Testis (tissue), 3 donors: ENCODE measurements around the gene RFC3. TPM values are rescaled to one million over a fixed set of nuclear protein-coding genes. Genes with fewer than 3 reads are reported as not detected.
A peak's percentile ranks its signal among the peaks of the same experiment; 100 is the strongest.
"Not testable (repeated sequence)": the region's sequence is repeated elsewhere in the genome, so short reads cannot be mapped to it uniquely, and the experiment has no call there.

Experiments
- DNase-seq: peaks from one replicate; pipeline ENCODE4 v3.0.0-alpha.2; 2019
- H3K27ac ChIP-seq, 2 donors: fragments of 200-600 bp; sonication (generic); one replicate each; pipeline ENCODE4 v1.5.1; 2019
- H3K27me3 ChIP-seq: fragments of 200-600 bp; sonication (generic); one replicate; pipeline ENCODE4 v1.5.1; 2019
- H3K36me3 ChIP-seq: fragments of 200-600 bp; sonication (generic); one replicate; pipeline ENCODE4 v1.5.1; 2017; ENCODE audit warnings: low read depth; ENCODE audit errors: missing control alignments
- H3K4me1 ChIP-seq: fragments of 200-600 bp; sonication (generic); one replicate; pipeline ENCODE4 v1.5.1; 2019
- H3K4me3 ChIP-seq, 2 donors: fragments of 200-600 bp; sonication (generic); one replicate each; pipeline ENCODE4 v1.5.1; 2017 to 2019
- H3K9me3 ChIP-seq: fragments of 200-600 bp; sonication (generic); one replicate; pipeline ENCODE4 v1.5.1; 2017
- POLR2A ChIP-seq: fragments of 450-650 bp; IDR thresholded peaks from one replicate; pipeline ENCODE4 v1.6.1; 2017; ENCODE audit warnings: antibody characterized with exemption, mild to moderate bottlenecking, moderate library complexity
- WGBS, 2 donors: methylation state at CpG; one replicate each; pipeline ENCODE4 v1.1.5; 2018; 5-methylcytosine and 5-hydroxymethylcytosine counted together
- intact Hi-C: fragments of 100-400 bp; cut with DNase I; formaldehyde crosslinking; loops from one replicate; pipeline ENCODE4 v1.15.1; 2023; ENCODE audit warnings: low total_unique reads
- polyA plus RNA-seq: library from polyadenylated mRNA; stranded (reverse); fragments of 350-450 nt; fragmentation: Illumina TruSeq; extraction: RNeasy Lipid Tissue Mini Kit (QIAGEN cat#74804); gene quantifications from one replicate; pipeline ENCODE4 v1.2.3, GENCODE V29; 2014; ENCODE audit warnings: low read depth, low replicate concordance; ENCODE audit not compliant: insufficient read depth
- total RNA-seq, 2 donors: library from RNA; depleted of rRNA; stranded (reverse); fragments of >200 nt; gene quantifications; one replicate each; pipeline ENCODE4 v1.2.3, GENCODE V29; 2016
- TF ChIP-seq, protein P1 (sequence below), 3 experiments: fragments of 450-650 bp in 2 of 3; fragments of 200-600 bp in 1 of 3; sonication (generic) in 1 of 3; IDR thresholded peaks; one replicate each; pipeline ENCODE4 v1.5.1; 2016 to 2019; ENCODE audit warnings: antibody characterized with exemption in 3 of 3, mild to moderate bottlenecking in 2 of 3, moderate library complexity in 1 of 3

The RFC3 gene
- total and polyA plus RNA-seq, 3 donors from 2014 or later: 20.2 to 42.2 (median 35.1) TPM

- Histone ChIP-seq H3K27ac (no peak overlapping the region), H3K4me1 (no peaks in the 10 kb centered on the region), H3K27me3 (no peaks in the 10 kb centered on the region), H3K4me3 (no peak overlapping the region), H3K36me3 (no peaks in the 10 kb centered on the region), H3K9me3 (no peaks in the 10 kb centered on the region)
- no peak for TF ChIP-seq POLR2A
- TF ChIP-seq, protein P1, sequence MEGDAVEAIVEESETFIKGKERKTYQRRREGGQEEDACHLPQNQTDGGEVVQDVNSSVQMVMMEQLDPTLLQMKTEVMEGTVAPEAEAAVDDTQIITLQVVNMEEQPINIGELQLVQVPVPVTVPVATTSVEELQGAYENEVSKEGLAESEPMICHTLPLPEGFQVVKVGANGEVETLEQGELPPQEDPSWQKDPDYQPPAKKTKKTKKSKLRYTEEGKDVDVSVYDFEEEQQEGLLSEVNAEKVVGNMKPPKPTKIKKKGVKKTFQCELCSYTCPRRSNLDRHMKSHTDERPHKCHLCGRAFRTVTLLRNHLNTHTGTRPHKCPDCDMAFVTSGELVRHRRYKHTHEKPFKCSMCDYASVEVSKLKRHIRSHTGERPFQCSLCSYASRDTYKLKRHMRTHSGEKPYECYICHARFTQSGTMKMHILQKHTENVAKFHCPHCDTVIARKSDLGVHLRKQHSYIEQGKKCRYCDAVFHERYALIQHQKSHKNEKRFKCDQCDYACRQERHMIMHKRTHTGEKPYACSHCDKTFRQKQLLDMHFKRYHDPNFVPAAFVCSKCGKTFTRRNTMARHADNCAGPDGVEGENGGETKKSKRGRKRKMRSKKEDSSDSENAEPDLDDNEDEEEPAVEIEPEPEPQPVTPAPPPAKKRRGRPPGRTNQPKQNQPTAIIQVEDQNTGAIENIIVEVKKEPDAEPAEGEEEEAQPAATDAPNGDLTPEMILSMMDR (IDR thresholded peaks at IDR 0.05): no peak
- DNase-seq: no peak
- WGBS, 2 donors: 81 to 86% methylated on average over 8 of the region's 8 CpGs
- intact Hi-C loops: no loop called here
Measured at GRCh38 chr13:33806470-33807248, 11.3 kb upstream of the RFC3 start.

DNA sequence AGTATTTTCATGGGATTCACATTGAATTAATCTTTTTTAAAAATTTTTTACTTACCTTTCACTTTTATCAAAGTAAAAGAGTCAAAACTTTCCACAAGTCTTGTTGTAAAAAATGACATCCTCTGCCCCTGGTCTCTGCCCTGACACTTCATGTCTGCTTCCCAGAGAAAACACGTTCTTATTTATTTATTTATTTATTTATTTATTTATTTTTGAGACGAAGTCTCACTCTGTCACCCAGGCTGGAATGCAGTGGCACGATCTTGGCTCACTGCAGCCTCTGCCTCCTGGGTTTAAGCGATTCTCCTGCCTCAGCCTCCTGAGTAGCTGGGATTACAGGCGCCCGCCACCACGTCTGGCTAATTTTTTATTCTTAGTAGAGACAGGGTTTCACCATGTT, 5.1 kb upstream of the RFC3 start:
- H3K36me3 ChIP-seq, intact Hi-C loops, DNase-seq, H3K27me3 ChIP-seq, H3K9me3 ChIP-seq, H3K27ac ChIP-seq, H3K4me1 ChIP-seq, H3K4me3 ChIP-seq: not testable (repeated sequence)
- WGBS, 2 donors: 87 to 91% methylated on average over 7 of the region's 7 CpGs

DNA sequence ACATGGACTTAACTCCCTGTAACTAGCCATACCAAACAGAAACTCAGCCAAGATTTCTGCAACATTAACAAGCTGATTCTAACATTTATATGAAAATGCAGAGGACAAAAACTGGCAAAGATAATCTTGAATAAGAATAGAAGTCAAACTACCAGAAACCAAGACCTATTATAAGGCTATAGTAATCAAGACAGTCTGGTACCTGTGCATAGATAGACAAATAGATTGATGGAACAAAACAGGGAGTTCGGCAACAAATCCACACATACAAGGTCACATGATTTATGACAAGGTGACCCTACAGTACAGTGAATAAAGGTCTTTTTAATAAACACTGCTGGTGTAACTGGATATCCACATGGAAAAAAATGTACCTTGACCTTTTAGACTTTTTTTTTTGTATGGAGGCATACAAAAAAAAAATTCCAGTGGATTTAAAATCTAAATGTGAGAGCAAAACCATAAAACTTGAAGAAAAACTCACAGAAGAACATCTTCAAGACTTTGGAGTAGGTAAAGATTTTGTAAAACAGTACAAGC, 2.9 kb upstream of the RFC3 start:
- no peaks in the 10 kb centered on the region for H3K4me1 ChIP-seq
- intact Hi-C loops: no loop called here

GRCh38 chr13:33816912-33817311, 1.0 kb upstream of the RFC3 start:
- DNase-seq: no peak
- 70 to 86% methylated on average over 2 of the region's 2 CpGs for WGBS, 2 donors

More for the DNA sequence above, 2.9 kb upstream of the RFC3 start:
- no peak for TF ChIP-seq POLR2A
- TF ChIP-seq, protein P1 (IDR thresholded peaks at IDR 0.05): no peak
- no peaks in the 10 kb centered on the region for H3K36me3 ChIP-seq
- no peak overlapping the region for H3K27ac ChIP-seq
- no peak for DNase-seq
- no peaks in the 10 kb centered on the region for H3K9me3 ChIP-seq
- H3K27me3 ChIP-seq: no peaks in the 10 kb centered on the region
- 32 to 45% methylated on average over 1 of the region's 1 CpG for WGBS, 2 donors
- no peak overlapping the region for H3K4me3 ChIP-seq

DNA sequence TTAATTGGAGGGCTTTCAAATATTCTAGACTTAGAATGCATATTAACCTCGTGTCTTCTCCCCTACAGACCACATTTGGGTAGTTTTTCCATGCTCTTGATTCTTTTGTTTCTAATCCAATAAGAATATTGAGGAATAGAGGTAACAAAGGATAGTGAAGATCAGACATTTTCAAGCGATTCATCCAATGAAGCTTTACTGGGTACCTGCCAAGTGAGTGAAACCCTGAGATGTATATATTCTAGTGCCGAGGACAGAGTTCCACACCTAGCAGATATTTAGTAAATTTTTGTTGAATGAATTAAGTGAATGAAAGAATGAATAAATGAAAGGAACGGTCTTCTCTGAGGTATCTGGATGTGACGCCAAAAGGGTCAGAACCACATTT, 442 bp upstream of the RFC3 start:
- Histone ChIP-seq H3K9me3 (no peaks in the 10 kb centered on the region), H3K4me1 (no peaks in the 10 kb centered on the region), H3K27me3 (no peaks in the 10 kb centered on the region), H3K36me3 (no peaks in the 10 kb centered on the region), H3K4me3 (peak overlapping the region; percentile 76 to 77), H3K27ac (peak overlapping the region; percentile 34 to 84)
- WGBS, 2 donors: 10 to 11% methylated on average over 5 of the region's 5 CpGs
- intact Hi-C loops: no loop called here
- TF ChIP-seq POLR2A: no peak
- TF ChIP-seq, protein P1 (IDR thresholded peaks at IDR 0.05): no peak
- DNase-seq: no peak

More at GRCh38 chr13:33816912-33817311, 1.0 kb upstream of the RFC3 start:
- Histone ChIP-seq H3K36me3 (no peaks in the 10 kb centered on the region), H3K27me3 (no peaks in the 10 kb centered on the region), H3K4me1 (no peaks in the 10 kb centered on the region), H3K9me3 (no peaks in the 10 kb centered on the region), H3K27ac (no peak overlapping the region), H3K4me3 (no peak overlapping the region)
- intact Hi-C loops: no loop called here
- TF ChIP-seq POLR2A: no peak
- TF ChIP-seq, protein P1 (IDR thresholded peaks at IDR 0.05): no peak
